ENCODE data around the gene BMP2K.
"Not testable (repeated sequence)": the region's sequence is repeated elsewhere in the genome, so short reads cannot be mapped to it uniquely, and the experiment has no call there.

The BMP2K gene

DNA sequence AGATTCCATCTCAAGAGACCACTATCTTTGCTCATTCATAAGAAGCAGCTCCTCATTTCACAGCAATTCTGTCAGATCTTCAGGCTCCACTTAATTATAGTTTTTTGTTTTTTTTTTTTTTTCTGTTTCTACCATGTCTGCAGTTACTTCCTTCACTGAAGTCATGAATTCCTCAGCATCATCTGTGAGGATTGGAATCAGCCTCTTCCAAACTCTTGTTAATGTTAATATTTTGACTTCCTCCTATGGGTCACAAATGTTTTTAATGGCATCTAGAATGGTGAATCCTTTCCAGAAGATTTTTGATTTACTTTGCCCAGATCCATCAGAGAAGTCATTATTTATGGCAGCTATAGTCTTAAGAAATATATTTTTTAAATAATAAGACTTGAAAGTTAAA lies 53.1 kb downstream of the BMP2K start:
- Histone ChIP-seq H3K4me1 (ENCODE audit: control insufficient read depth, low read length) (no peaks in the 10 kb centered on the region), H3K27ac (ENCODE audit: low read depth, low read length) (no peak overlapping the region), H3K9me3 (ENCODE audit: control insufficient read depth, insufficient read depth, low read length) (no peaks in the 10 kb centered on the region), H3K4me2 (ENCODE audit: low read length) (no peak overlapping the region), H3K9me2 (replicated peaks; ENCODE audit: control insufficient read depth, low read length) (no peaks in the 10 kb centered on the region), H3K79me2 (ENCODE audit: control insufficient read depth, low read length) (no peaks in the 10 kb centered on the region; the same call in 1 of the 2 replicates), H3K4me3 (ENCODE audit: low read length) (no peak overlapping the region), H3K27me3 (ENCODE audit: control insufficient read depth, low read length) (no peaks in the 10 kb centered on the region), H4K20me1 (ENCODE audit: control insufficient read depth, insufficient read depth, low read depth, low read length) (no peaks in the 10 kb centered on the region), H3F3A (ENCODE audit: control insufficient read depth, insufficient read depth) (no peaks in the 10 kb centered on the region), H3K36me3 (ENCODE audit: control insufficient read depth, low read length) (peaks cover 44% of the 10 kb centered on the region)
- TF ChIP-seq, protein P1, sequence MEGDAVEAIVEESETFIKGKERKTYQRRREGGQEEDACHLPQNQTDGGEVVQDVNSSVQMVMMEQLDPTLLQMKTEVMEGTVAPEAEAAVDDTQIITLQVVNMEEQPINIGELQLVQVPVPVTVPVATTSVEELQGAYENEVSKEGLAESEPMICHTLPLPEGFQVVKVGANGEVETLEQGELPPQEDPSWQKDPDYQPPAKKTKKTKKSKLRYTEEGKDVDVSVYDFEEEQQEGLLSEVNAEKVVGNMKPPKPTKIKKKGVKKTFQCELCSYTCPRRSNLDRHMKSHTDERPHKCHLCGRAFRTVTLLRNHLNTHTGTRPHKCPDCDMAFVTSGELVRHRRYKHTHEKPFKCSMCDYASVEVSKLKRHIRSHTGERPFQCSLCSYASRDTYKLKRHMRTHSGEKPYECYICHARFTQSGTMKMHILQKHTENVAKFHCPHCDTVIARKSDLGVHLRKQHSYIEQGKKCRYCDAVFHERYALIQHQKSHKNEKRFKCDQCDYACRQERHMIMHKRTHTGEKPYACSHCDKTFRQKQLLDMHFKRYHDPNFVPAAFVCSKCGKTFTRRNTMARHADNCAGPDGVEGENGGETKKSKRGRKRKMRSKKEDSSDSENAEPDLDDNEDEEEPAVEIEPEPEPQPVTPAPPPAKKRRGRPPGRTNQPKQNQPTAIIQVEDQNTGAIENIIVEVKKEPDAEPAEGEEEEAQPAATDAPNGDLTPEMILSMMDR (IDR thresholded peaks at IDR 0.05; ENCODE audit: low read depth, low read length, poor library complexity, severe bottlenecking): no peak
- TF ChIP-seq EZH2phosphoT487 (IDR thresholded peaks at IDR 0.05; ENCODE audit: borderline replicate concordance, low read length): no peak

DNA sequence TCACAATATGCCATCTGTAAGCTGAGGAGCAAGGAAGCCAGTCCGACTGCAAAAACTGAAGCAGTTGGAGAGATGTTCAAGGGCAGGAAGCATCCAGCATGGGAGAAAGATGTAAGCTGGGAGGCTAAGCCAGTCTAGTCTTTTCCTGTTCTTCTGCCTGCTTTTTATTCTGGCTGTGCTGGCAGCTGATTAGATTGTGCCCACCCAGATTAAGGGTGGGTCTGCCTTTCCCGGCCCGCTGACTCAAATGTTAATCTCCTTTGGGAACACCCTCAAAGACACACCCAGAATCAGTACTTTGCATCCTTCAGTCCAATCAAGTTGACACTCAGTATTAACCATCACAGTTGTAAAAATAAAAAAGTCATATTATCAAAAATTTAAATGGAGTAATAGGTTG lies 63.5 kb downstream of the BMP2K start:
- H3K4me1 ChIP-seq (ENCODE audit: control insufficient read depth, low read length); H3K27me3 ChIP-seq (ENCODE audit: control insufficient read depth, low read length); H3K4me2 ChIP-seq (ENCODE audit: low read length); H3K79me2 ChIP-seq (ENCODE audit: control insufficient read depth, low read length); H3K27ac ChIP-seq (ENCODE audit: low read depth, low read length); H3K9me3 ChIP-seq (ENCODE audit: control insufficient read depth, insufficient read depth, low read length); H3K9me2 ChIP-seq (replicated peaks; ENCODE audit: control insufficient read depth, low read length); H4K20me1 ChIP-seq (ENCODE audit: control insufficient read depth, insufficient read depth, low read depth, low read length); H3K4me3 ChIP-seq (ENCODE audit: low read length); H3F3A ChIP-seq (ENCODE audit: control insufficient read depth, insufficient read depth): not testable (repeated sequence)
- H3K36me3 ChIP-seq (ENCODE audit: control insufficient read depth, low read length): peaks cover 24% of the 10 kb centered on the region

DNA sequence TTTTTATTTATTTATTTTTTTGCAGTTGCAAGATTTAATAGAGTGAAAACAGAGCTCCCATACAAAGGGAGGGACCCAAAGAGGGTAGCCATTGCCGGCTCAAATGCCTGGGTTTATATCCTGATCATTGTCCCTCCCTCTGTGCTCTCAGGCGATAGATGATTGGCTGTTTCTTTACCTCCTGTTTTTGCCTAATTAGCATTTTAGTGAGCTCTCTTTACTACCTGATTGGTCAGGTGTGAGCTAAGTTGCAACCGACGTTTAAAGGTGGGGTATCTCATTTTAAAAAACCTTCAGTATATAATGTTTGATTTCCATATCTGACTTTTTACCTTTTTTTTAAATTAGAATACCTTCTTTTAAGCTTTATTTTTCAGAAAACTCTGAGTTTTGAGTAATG lies 64.1 kb downstream of the BMP2K start:
- H3K9me2 ChIP-seq (replicated peaks; ENCODE audit: control insufficient read depth, low read length); H3K27me3 ChIP-seq (ENCODE audit: control insufficient read depth, low read length); H4K20me1 ChIP-seq (ENCODE audit: control insufficient read depth, insufficient read depth, low read depth, low read length); H3K9me3 ChIP-seq (ENCODE audit: control insufficient read depth, insufficient read depth, low read length); H3K27ac ChIP-seq (ENCODE audit: low read depth, low read length); H3K79me2 ChIP-seq (ENCODE audit: control insufficient read depth, low read length); H3F3A ChIP-seq (ENCODE audit: control insufficient read depth, insufficient read depth); H3K4me3 ChIP-seq (ENCODE audit: low read length); H3K4me1 ChIP-seq (ENCODE audit: control insufficient read depth, low read length); H3K4me2 ChIP-seq (ENCODE audit: low read length): not testable (repeated sequence)
- H3K36me3 ChIP-seq (ENCODE audit: control insufficient read depth, low read length): peaks cover 21% of the 10 kb centered on the region

DNA sequence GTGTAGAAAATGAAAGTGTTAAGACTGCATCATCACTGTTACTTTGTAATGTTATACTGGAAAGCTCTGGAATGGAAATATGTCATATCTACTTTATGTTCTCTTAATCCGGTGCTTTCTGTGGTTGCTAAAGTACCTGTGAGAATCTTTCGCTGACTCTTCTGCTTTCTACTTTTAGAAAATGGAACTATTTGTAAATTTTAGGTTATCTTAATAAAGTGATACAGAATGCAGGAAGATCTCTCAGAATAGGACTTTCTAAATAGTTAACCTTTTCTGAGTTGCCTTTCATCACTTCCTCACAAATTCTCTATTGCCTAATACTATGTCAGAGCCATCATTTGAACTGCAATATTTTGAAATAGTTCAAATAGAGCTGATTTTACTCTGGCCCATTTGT lies 69.3 kb downstream of the BMP2K start:
- H3K4me2 ChIP-seq (ENCODE audit: low read length): no peak overlapping the region
- no peak overlapping the region for H3K4me3 ChIP-seq (ENCODE audit: low read length)
- H3F3A ChIP-seq (ENCODE audit: control insufficient read depth, insufficient read depth): no peaks in the 10 kb centered on the region
- H3K9me2 ChIP-seq (replicated peaks; ENCODE audit: control insufficient read depth, low read length): no peaks in the 10 kb centered on the region
- H3K9me3 ChIP-seq (ENCODE audit: control insufficient read depth, insufficient read depth, low read length): no peaks in the 10 kb centered on the region
- H4K20me1 ChIP-seq (ENCODE audit: control insufficient read depth, insufficient read depth, low read depth, low read length): no peaks in the 10 kb centered on the region
- no peak for TF ChIP-seq EZH2phosphoT487 (IDR thresholded peaks at IDR 0.05; ENCODE audit: borderline replicate concordance, low read length)
- TF ChIP-seq, protein P1 (IDR thresholded peaks at IDR 0.05; ENCODE audit: low read depth, low read length, poor library complexity, severe bottlenecking): no peak
- H3K27ac ChIP-seq (ENCODE audit: low read depth, low read length): no peak overlapping the region
- no peaks in the 10 kb centered on the region for H3K4me1 ChIP-seq (ENCODE audit: control insufficient read depth, low read length)
- H3K27me3 ChIP-seq (ENCODE audit: control insufficient read depth, low read length): no peaks in the 10 kb centered on the region
- H3K36me3 ChIP-seq (ENCODE audit: control insufficient read depth, low read length): peaks cover 16% of the 10 kb centered on the region
- H3K79me2 ChIP-seq (ENCODE audit: control insufficient read depth, low read length): no peaks in the 10 kb centered on the region

Data from DOHH2 (cell line).